ENCODE results near the gene CHRNG. TPM values are rescaled to one million over a fixed set of nuclear protein-coding genes. Genes with fewer than 3 reads are reported as not detected.
A peak's percentile ranks its signal among the peaks of the same experiment; 100 is the strongest.

CHRNG gene
- polyA plus RNA-seq, 1 donor from 2014 or later, result not detected

GRCh38 chr2:232541195-232541960 is 1.9 kb downstream of the CHRNG start:
- peaks cover 0 to 9% (median 4%) of the 10 kb centered on the region in 3 donors for H3K4me1 Mint-ChIP-seq
- peaks cover 17% of the 10 kb centered on the region for H3K27me3 Mint-ChIP-seq
- peaks cover 0 to 3% (median 2%) of the 10 kb centered on the region in 3 donors for H3K9me3 Mint-ChIP-seq
- H3K27ac Mint-ChIP-seq, result no peak overlapping the region
- H3K36me3 Mint-ChIP-seq, result no peaks in the 10 kb centered on the region
- H3K4me3 Mint-ChIP-seq, result no peak overlapping the region

- Mint-ChIP-seq H3K9me3 (no peaks in the 10 kb centered on the region), H3K36me3 (no peaks in the 10 kb centered on the region)
These were observed 2.6 kb downstream of the CHRNG start for GRCh38 chr2:232541961-232542714.

GRCh38 chr2:232542715-232543467 is 3.4 kb downstream of the CHRNG start:
- Mint-ChIP-seq H3K4me3 (no peak overlapping the region), H3K27ac (no peak overlapping the region), H3K9me3 (no peaks in the 10 kb centered on the region), H3K4me1 (peaks cover 0 to 17% (median 6%) of the 10 kb centered on the region in 3 donors), H3K27me3 (peaks cover 5% of the 10 kb centered on the region), H3K36me3 (no peaks in the 10 kb centered on the region)

More at GRCh38 chr2:232541961-232542714, 2.6 kb downstream of the CHRNG start:
- Mint-ChIP-seq H3K4me1 (peaks cover 0 to 12% (median 5%) of the 10 kb centered on the region in 3 donors), H3K27me3 (peaks cover 10% of the 10 kb centered on the region), H3K27ac (no peak overlapping the region), H3K4me3 (no peak overlapping the region)

- Mint-ChIP-seq H3K9me3 (no peaks in the 10 kb centered on the region), H3K36me3 (peaks cover under 1% of the 10 kb centered on the region), H3K27ac (no peak overlapping the region), H3K27me3 (no peaks in the 10 kb centered on the region), H3K4me3 (peak overlapping the region in 1 of 4 donors; percentile 9), H3K4me1 (peaks cover 6 to 17% (median 6%) of the 10 kb centered on the region in 3 donors)
These were observed 4.0 kb downstream of the CHRNG start for GRCh38 chr2:232543491-232543890.

GRCh38 chr2:232543928-232544631 is 4.6 kb downstream of the CHRNG start:
- Mint-ChIP-seq H3K27me3 (no peaks in the 10 kb centered on the region), H3K4me1 (peaks cover 12 to 23% (median 12%) of the 10 kb centered on the region in 3 donors), H3K36me3 (peaks cover 3% of the 10 kb centered on the region), H3K4me3 (peak overlapping the region in 1 of 4 donors; percentile 9), H3K27ac (no peak overlapping the region), H3K9me3 (no peaks in the 10 kb centered on the region)

- Mint-ChIP-seq H3K4me1 (peaks cover 13 to 29% (median 15%) of the 10 kb centered on the region in 3 donors), H3K36me3 (peaks cover 3% of the 10 kb centered on the region), H3K4me3 (peak overlapping the region in 1 of 4 donors; percentile 52), H3K9me3 (no peaks in the 10 kb centered on the region), H3K27me3 (no peaks in the 10 kb centered on the region), H3K27ac (no peak overlapping the region)
These were observed 5.2 kb downstream of the CHRNG start for GRCh38 chr2:232544674-232545073.

- Mint-ChIP-seq H3K27ac (peak overlapping the region in 1 of 3 donors; percentile 13), H3K9me3 (peaks cover 0 to 2% (median 0%) of the 10 kb centered on the region in 3 donors), H3K4me1 (peaks cover 17 to 31% (median 18%) of the 10 kb centered on the region in 3 donors), H3K4me3 (peak overlapping the region in 2 of 4 donors; percentile 47 to 49), H3K27me3 (no peaks in the 10 kb centered on the region), H3K36me3 (peaks cover 3% of the 10 kb centered on the region)
These were observed 6.3 kb downstream of the CHRNG start for GRCh38 chr2:232545511-232546375.

- Mint-ChIP-seq H3K4me3 (peak overlapping the region in 1 of 4 donors; percentile 48), H3K4me1 (peaks cover 27 to 42% (median 35%) of the 10 kb centered on the region in 3 donors), H3K9me3 (peaks cover 0 to 2% (median 0%) of the 10 kb centered on the region in 3 donors), H3K36me3 (peaks cover 3% of the 10 kb centered on the region), H3K27ac (peak overlapping the region in 1 of 3 donors; percentile 27), H3K27me3 (no peaks in the 10 kb centered on the region)
These were observed 8.5 kb downstream of the CHRNG start for GRCh38 chr2:232547991-232548390.

GRCh38 chr2:232549655-232550353 is 10.3 kb downstream of the CHRNG start:
- Mint-ChIP-seq H3K4me1 (peaks cover 36 to 52% (median 49%) of the 10 kb centered on the region in 3 donors), H3K9me3 (peaks cover 0 to 2% (median 0%) of the 10 kb centered on the region in 3 donors), H3K27ac (peak overlapping the region; percentile 99 to 100 (median 99)), H3K36me3 (peaks cover 3% of the 10 kb centered on the region), H3K4me3 (peak overlapping the region; percentile 99 to 100 (median 99)), H3K27me3 (no peaks in the 10 kb centered on the region)

GRCh38 chr2:232550354-232551249 is 11.1 kb downstream of the CHRNG start, which contains the start of the genes EIF4E2 and TIGD1:
TSS of gene EIF4E2 (plus strand) at chr2:232550689. CDS start at chr2:232550725, 36 bp downstream.
TSS of gene TIGD1 (minus strand) at chr2:232550557. CDS start at chr2:232549882, 675 bp downstream.
- Mint-ChIP-seq H3K27me3 (no peaks in the 10 kb centered on the region), H3K4me3 (peak within 1 kb of the TSS; percentile 99 to 100 (median 99)), H3K9me3 (peaks cover 0 to 2% (median 0%) of the 10 kb centered on the region in 3 donors), H3K4me1 (peaks cover 39 to 58% (median 50%) of the 10 kb centered on the region in 3 donors), H3K27ac (peak within 1 kb of the TSS; percentile 99 to 100 (median 99)), H3K36me3 (peaks cover 3% of the 10 kb centered on the region)

GRCh38 chr2:232551250-232551638 is 11.8 kb downstream of the CHRNG start:
- H3K4me1 Mint-ChIP-seq, result peaks cover 41 to 61% (median 50%) of the 10 kb centered on the region in 3 donors
- H3K36me3 Mint-ChIP-seq, result peaks cover 3% of the 10 kb centered on the region
- H3K27ac Mint-ChIP-seq, result peak overlapping the region; percentile 99 to 100 (median 99)
- H3K27me3 Mint-ChIP-seq, result no peaks in the 10 kb centered on the region
- H3K9me3 Mint-ChIP-seq, result peaks cover 0 to 2% (median 0%) of the 10 kb centered on the region in 3 donors
- peak overlapping the region; percentile 99 to 100 (median 99) for H3K4me3 Mint-ChIP-seq

- Mint-ChIP-seq H3K4me3 (peak overlapping the region; percentile 99 to 100 (median 99)), H3K27ac (peak overlapping the region; percentile 80 to 99 (median 99)), H3K36me3 (peaks cover 3% of the 10 kb centered on the region), H3K27me3 (no peaks in the 10 kb centered on the region), H3K9me3 (peaks cover 0 to 2% (median 0%) of the 10 kb centered on the region in 3 donors), H3K4me1 (peaks cover 45 to 59% (median 50%) of the 10 kb centered on the region in 3 donors)
These were observed 12.3 kb downstream of the CHRNG start for GRCh38 chr2:232551776-232552175.

All from IgD-negative memory B cell (primary cell).